Measurements from ENCODE around the gene GDPGP1. TPM values are rescaled to one million over a fixed set of nuclear protein-coding genes. Genes with fewer than 3 reads are reported as not detected.

Gene GDPGP1
- polyA plus RNA-seq, 1 experiment, result 4.8 TPM

- TF ChIP-seq CTCF (IDR thresholded peaks at IDR 0.05; ENCODE audit: insufficient read depth, low read depth, low read length), result no peak
- POLR2A ChIA-PET, result no interaction called here
- CTCF ChIA-PET, result interaction anchor here (1.0 to 1.2 kb wide), 3 partner anchors 10 to 15 kb away, joined by 4 to 5 read pairs (median 5); no protein-coding TSS in a partner anchor
- H3K4me3 ChIP-seq (ENCODE audit: low read depth, low read length), result no peak overlapping the region
- no peaks in the 10 kb centered on the region for H3K27me3 ChIP-seq (ENCODE audit: control insufficient read depth, insufficient read depth, low read length)
- peaks cover 3% of the 10 kb centered on the region for H3K36me3 ChIP-seq (ENCODE audit: control insufficient read depth, insufficient read depth, low read length)
- DNase-seq (ENCODE audit: low read depth), result no peak
Observed at GRCh38 chr15:90205886-90206285, 28.1 kb upstream of the GDPGP1 start.

- ChIA-PET POLR2A (no interaction called here), CTCF (interaction anchor here (1.2 kb wide), 1 partner anchor 14 kb away, joined by 6 read pairs; no protein-coding TSS in a partner anchor)
- peaks cover 3% of the 10 kb centered on the region for H3K36me3 ChIP-seq (ENCODE audit: control insufficient read depth, insufficient read depth, low read length)
Observed at GRCh38 chr15:90207252-90207651, 26.8 kb upstream of the GDPGP1 start.

GRCh38 chr15:90208356-90208755 is 25.7 kb upstream of the GDPGP1 start:
- DNase-seq (ENCODE audit: low read depth), result no peak
- POLR2A ChIA-PET, result no interaction called here
- H3K4me3 ChIP-seq (ENCODE audit: low read depth, low read length), result no peak overlapping the region
- TF ChIP-seq CTCF (IDR thresholded peaks at IDR 0.05; ENCODE audit: insufficient read depth, low read depth, low read length), result no peak
- peaks cover 5% of the 10 kb centered on the region; the same call in 1 of the 2 replicates for H3K36me3 ChIP-seq (ENCODE audit: control insufficient read depth, insufficient read depth, low read length)
- no peaks in the 10 kb centered on the region for H3K27me3 ChIP-seq (ENCODE audit: control insufficient read depth, insufficient read depth, low read length)
- CTCF ChIA-PET, result interaction anchor here (0.6 kb wide), 1 partner anchor 177 kb away, joined by 3 read pairs; no protein-coding TSS in a partner anchor

More at GRCh38 chr15:90207252-90207651, 26.8 kb upstream of the GDPGP1 start:
- no peak overlapping the region for H3K4me3 ChIP-seq (ENCODE audit: low read depth, low read length)
- H3K27me3 ChIP-seq (ENCODE audit: control insufficient read depth, insufficient read depth, low read length), result no peaks in the 10 kb centered on the region
- DNase-seq (ENCODE audit: low read depth), result no peak
- no peak for TF ChIP-seq CTCF (IDR thresholded peaks at IDR 0.05; ENCODE audit: insufficient read depth, low read depth, low read length)

GRCh38 chr15:90209591-90209990 is 24.4 kb upstream of the GDPGP1 start:
- no peaks in the 10 kb centered on the region for H3K27me3 ChIP-seq (ENCODE audit: control insufficient read depth, insufficient read depth, low read length)
- ChIA-PET CTCF (interaction anchor here (1.4 kb wide), 1 partner anchor 12 kb away, joined by 4 read pairs; no protein-coding TSS in a partner anchor), POLR2A (no interaction called here)
- DNase-seq (ENCODE audit: low read depth), result no peak
- no peak overlapping the region for H3K4me3 ChIP-seq (ENCODE audit: low read depth, low read length)
- peaks cover 5% of the 10 kb centered on the region; the same call in 1 of the 2 replicates for H3K36me3 ChIP-seq (ENCODE audit: control insufficient read depth, insufficient read depth, low read length)
- TF ChIP-seq CTCF (IDR thresholded peaks at IDR 0.05; ENCODE audit: insufficient read depth, low read depth, low read length), result no peak

GRCh38 chr15:90210593-90210992 is 23.4 kb upstream of the GDPGP1 start:
- no peak for TF ChIP-seq CTCF (IDR thresholded peaks at IDR 0.05; ENCODE audit: insufficient read depth, low read depth, low read length)
- POLR2A ChIA-PET, result no interaction called here

More at GRCh38 chr15:90210593-90210992, 23.4 kb upstream of the GDPGP1 start:
- H3K27me3 ChIP-seq (ENCODE audit: control insufficient read depth, insufficient read depth, low read length), result no peaks in the 10 kb centered on the region
- CTCF ChIA-PET, result no interaction called here
- no peak overlapping the region for H3K4me3 ChIP-seq (ENCODE audit: low read depth, low read length)
- peaks cover 3% of the 10 kb centered on the region; the same call in 1 of the 2 replicates for H3K36me3 ChIP-seq (ENCODE audit: control insufficient read depth, insufficient read depth, low read length)
- DNase-seq (ENCODE audit: low read depth), result no peak
